ENCODE results near the gene IRAK1.

- TF ChIP-seq CTCF (IDR thresholded peaks at IDR 0.05; ENCODE audit: poor library complexity, severe bottlenecking) (no peak), POLR2AphosphoS5 (IDR thresholded peaks at IDR 0.05) (no peak), RAD21 (conservative IDR thresholded peaks at IDR 0.05) (no peak), MXI1 (conservative IDR thresholded peaks at IDR 0.05; ENCODE audit: poor library complexity, severe bottlenecking) (no peak)
Measured at GRCh38 chrX:153961292-153961691, 58.4 kb downstream of the IRAK1 start.
